GM12875 (cell line): ENCODE data around the gene SNUPN.

Experiments used
- H3K4me3 ChIP-seq: one replicate; pipeline ENCODE4 v1.5.1; 2011; ENCODE audit warnings: low read depth, low read length, control low read depth
- CTCF ChIP-seq: IDR thresholded peaks from 2 replicates; pipeline ENCODE4 v1.5.1; 2011; ENCODE audit warnings: low read depth, mild to moderate bottlenecking, control low read depth, inconsistent platforms, low read length, moderate library complexity, borderline replicate concordance; ENCODE audit not compliant: insufficient read depth

The SNUPN gene

DNA sequence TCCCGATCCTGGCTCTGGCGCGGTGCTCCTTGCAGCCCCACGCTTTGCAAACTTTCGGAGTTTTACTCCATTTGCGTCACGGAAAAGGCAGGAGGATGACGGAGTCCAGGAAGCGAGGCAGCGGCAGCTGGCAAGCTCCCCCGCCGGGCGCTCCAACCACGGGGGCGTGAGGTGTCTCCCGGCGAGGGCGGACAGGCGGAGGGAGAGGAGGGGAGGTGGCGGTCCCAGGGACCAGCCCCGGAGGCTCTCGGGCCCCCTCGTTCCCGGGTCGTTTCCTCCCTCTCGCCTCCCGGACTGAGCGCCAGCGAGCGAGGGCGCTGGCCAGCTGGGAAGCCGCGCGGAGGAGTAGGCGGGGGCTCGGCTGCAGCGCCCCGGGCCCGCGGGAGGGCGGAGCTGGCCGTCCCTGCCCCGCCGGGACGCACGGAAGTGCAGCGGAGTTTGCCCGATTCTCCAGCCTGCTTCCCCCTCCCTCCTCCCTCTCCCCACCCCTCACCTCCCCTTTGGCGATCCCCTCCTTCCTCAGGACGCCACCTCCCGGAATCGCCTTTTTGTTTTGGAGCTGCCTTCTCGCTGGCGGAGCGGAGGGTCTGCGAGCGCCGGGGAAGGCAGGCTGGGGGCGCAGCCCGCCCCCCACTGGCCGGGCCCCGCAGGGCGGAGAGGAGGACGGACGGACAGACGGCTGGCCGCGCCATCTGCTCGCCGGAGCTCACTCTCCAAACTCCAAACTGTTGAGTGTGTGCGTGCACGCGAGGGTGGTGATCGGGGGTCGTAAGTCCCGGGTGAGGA is 22.0 kb upstream of the SNUPN start, which contains the start of gene SNX33:
Gene SNX33, plus strand, starts transcription at position 543 of the 786 bp plus-strand sequence. CDS start 1,191 bp downstream, outside the sequence.
- H3K4me3 ChIP-seq: peak within 1 kb of the TSS; percentile 85
- peak; percentile 76 for TF ChIP-seq CTCF

DNA sequence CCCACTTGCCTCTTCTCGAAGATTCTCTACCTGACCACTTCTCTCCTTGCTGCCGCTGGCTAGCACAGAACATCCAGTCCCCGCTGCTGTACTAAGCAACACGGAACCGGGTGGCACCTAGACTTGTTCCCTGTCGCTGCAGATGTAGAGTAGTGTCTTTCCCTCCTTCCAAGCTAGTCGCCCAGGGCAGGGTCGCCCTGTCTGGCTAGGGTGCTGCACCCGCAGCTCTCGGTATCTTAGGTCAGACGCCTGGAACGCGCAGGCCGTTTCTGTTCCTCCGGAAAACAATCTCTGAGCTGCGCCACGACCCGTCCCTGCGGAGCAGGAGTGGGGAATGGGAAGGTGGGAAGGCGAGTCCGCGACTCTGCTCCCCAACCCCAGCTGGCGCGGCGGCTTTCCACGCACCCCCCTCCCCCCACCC is 21.4 kb upstream of the SNUPN start:
- H3K4me3 ChIP-seq: peak overlapping the region; percentile 85
- no peak for TF ChIP-seq CTCF

- H3K4me3 ChIP-seq: no peak overlapping the region
- TF ChIP-seq CTCF: no peak
Measured at GRCh38 chr15:75646112-75646943, 20.8 kb upstream of the SNUPN start.

DNA sequence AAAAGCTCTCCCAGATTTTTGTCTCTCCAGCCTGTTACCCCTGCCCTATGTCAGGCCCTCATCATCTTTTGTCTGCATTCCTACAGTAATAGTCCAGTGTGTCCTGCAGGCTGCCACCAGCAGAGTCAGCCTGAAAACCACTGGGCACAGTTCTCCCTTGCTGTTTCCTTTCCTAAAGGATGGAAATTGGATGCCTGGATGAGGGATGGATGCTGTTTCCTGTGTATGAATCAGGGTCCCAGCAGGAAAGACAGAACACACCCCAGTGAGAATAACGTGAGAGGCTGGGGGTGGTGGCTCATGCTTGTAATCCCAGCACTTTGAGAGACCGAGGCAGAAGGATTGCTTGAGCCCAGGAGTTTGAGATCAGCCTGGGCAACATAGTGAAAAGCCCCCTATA is 18.9 kb upstream of the SNUPN start:
- TF ChIP-seq CTCF: no peak
- H3K4me3 ChIP-seq: no peak overlapping the region

DNA sequence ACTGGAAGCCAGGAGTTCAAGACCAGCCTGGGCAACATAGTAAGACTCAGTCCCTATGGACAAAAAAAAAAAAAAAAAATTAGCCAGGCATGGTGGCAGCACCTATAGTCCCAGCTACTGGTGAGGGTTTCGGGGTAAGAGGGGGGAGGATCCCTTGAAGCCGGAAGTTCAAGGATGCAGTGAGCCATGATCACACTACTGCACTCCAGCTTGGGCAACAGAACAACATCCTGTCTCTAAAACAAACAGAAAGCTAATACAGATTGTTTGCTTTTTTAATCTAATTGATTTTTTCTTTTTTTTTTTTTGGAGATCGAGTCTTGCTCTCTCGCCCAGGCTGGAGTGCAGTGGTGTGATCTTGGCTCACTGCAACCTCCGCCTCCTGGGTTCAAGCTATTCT is 16.1 kb upstream of the SNUPN start:
- TF ChIP-seq CTCF: no peak
- no peak overlapping the region for H3K4me3 ChIP-seq

DNA sequence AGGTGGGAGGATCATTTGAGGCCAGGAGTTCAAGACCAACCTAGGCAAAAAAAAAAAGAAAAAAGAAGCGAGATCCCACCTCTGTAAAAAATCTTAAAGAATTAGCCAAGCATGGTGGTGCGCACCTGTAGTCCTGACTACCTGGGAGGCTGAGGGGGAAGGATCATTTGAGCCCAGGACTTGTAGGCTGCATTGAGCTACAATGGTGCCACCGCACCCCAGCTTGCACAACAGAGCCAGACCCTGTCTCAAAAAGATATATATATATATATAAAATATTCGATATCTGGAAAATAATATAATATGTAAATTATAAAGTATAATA is 15.6 kb upstream of the SNUPN start:
- H3K4me3 ChIP-seq: no peak overlapping the region
- TF ChIP-seq CTCF: no peak
